Measurements from ENCODE around the gene SMARCA4. TPM values are rescaled to one million over a fixed set of nuclear protein-coding genes. Genes with fewer than 3 reads are reported as not detected.
A peak's percentile ranks its signal among the peaks of the same experiment; 100 is the strongest.
"Not testable (repeated sequence)": the region's sequence is repeated elsewhere in the genome, so short reads cannot be mapped to it uniquely, and the experiment has no call there.

SMARCA4 gene
- total RNA-seq, 1 donor from 2014 or later, result 238 TPM

DNA sequence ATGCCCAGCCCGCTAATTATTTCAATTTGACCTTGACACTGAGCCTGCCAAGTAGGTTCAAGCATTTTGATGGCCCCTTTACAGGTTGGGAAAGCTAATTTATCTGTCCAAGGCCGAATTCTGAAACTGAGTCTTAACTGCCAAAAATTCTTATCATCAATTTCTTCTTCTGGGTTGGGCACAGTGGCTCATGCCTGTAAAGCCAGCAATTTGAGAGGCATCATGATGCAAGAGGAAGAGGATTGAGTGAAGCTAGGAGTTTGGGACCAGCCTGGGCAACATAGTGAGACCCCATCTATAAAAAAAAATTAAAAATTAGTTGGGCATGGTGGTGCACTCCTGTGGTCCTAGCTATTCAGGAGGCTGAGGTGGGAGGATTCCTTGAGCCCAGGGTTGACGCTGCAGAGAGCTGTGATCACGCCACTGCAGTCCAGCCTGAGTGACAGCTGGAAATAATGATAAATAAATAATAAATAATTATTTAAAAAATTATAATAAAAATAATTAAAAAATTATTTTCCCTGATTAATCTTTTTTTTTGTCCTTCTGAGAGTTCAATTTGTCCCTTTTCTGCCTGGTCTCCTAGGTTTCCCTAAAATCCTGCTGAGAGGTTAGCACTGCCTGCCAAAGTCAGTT lies 127.2 kb downstream of the SMARCA4 start:
- peaks cover 20% of the 10 kb centered on the region for H3K4me1 Mint-ChIP-seq (ENCODE audit: unreplicated experiment)
- peak overlapping the region; percentile 100 for H3K27ac Mint-ChIP-seq (ENCODE audit: unreplicated experiment)
- TF ChIP-seq, protein P1, sequence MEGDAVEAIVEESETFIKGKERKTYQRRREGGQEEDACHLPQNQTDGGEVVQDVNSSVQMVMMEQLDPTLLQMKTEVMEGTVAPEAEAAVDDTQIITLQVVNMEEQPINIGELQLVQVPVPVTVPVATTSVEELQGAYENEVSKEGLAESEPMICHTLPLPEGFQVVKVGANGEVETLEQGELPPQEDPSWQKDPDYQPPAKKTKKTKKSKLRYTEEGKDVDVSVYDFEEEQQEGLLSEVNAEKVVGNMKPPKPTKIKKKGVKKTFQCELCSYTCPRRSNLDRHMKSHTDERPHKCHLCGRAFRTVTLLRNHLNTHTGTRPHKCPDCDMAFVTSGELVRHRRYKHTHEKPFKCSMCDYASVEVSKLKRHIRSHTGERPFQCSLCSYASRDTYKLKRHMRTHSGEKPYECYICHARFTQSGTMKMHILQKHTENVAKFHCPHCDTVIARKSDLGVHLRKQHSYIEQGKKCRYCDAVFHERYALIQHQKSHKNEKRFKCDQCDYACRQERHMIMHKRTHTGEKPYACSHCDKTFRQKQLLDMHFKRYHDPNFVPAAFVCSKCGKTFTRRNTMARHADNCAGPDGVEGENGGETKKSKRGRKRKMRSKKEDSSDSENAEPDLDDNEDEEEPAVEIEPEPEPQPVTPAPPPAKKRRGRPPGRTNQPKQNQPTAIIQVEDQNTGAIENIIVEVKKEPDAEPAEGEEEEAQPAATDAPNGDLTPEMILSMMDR (IDR thresholded peaks at IDR 0.05; ENCODE audit: unreplicated experiment), result no peak
- peaks cover 13% of the 10 kb centered on the region for H3K27me3 Mint-ChIP-seq (ENCODE audit: unreplicated experiment)
- peaks cover 22% of the 10 kb centered on the region for H3K36me3 Mint-ChIP-seq (ENCODE audit: low read depth, unreplicated experiment)
- no peak for DNase-seq (ENCODE audit: low spot score)
- no peaks in the 10 kb centered on the region for H3K9me3 Mint-ChIP-seq (ENCODE audit: unreplicated experiment)
- H3K4me3 Mint-ChIP-seq (ENCODE audit: unreplicated experiment), result peak overlapping the region; percentile 94

DNA sequence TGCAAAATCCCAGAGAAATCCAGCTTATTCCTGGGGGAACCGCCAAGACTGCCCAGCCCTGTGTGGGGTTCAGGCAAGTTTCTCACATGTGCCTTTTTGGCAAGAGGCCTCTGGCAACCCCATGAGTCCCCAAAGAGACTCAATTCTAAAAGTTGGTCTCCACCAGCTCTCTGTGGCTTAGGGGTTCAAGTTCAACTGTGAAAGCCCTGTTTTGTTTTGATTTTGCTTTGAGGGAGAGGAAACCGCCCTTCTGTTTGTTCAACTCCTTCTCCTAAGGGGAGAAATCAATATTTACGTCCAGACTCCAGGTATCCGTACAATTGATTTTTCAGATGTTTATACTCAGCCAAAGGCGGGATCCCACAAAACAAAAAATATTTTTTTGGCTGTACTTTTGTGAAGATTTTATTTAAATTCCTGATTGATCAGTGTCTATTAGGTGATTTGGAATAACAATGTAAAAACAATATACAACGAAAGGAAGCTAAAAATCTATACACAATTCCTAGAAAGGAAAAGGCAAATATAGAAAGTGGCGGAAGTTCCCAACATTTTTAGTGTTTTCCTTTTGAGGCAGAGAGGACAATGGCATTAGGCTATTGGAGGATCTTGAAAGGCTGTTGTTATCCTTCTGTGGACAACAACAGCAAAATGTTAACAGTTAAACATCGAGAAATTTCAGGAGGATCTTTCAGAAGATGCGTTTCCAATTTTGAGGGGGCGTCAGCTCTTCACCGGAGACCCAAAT lies 127.8 kb downstream of the SMARCA4 start:
- Mint-ChIP-seq H3K27ac (ENCODE audit: unreplicated experiment) (peak overlapping the region; percentile 100), H3K27me3 (ENCODE audit: unreplicated experiment) (peaks cover 14% of the 10 kb centered on the region), H3K36me3 (ENCODE audit: low read depth, unreplicated experiment) (peaks cover 22% of the 10 kb centered on the region), H3K9me3 (ENCODE audit: unreplicated experiment) (no peaks in the 10 kb centered on the region), H3K4me1 (ENCODE audit: unreplicated experiment) (peaks cover 25% of the 10 kb centered on the region), H3K4me3 (ENCODE audit: unreplicated experiment) (peak overlapping the region; percentile 94)
- TF ChIP-seq, protein P1 (IDR thresholded peaks at IDR 0.05; ENCODE audit: unreplicated experiment), result no peak
- DNase-seq (ENCODE audit: low spot score), result no peak

DNA sequence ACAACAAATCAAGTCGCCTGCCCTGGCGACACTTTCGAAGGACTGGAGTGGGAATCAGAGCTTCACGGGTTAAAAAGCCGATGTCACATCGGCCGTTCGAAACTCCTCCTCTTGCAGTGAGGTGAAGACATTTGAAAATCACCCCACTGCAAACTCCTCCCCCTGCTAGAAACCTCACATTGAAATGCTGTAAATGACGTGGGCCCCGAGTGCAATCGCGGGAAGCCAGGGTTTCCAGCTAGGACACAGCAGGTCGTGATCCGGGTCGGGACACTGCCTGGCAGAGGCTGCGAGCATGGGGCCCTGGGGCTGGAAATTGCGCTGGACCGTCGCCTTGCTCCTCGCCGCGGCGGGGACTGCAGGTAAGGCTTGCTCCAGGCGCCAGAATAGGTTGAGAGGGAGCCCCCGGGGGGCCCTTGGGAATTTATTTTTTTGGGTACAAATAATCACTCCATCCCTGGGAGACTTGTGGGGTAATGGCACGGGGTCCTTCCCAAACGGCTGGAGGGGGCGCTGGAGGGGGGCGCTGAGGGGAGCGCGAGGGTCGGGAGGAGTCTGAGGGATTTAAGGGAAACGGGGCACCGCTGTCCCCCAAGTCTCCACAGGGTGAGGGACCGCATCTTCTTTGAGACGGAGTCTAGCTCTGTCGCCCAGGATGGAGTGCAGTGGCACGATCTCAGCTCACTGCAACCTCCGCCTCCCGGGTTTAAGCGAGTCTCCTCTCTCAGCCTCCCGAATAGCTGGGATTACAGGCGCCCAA lies 128.6 kb downstream of the SMARCA4 start, which contains the start of gene LDLR:
Gene LDLR (plus strand): TSS at position 210 of the 760 bp plus-strand sequence. CDS start 86 bp downstream, at position 296.
- Mint-ChIP-seq H3K27ac (ENCODE audit: unreplicated experiment) (peak within 1 kb of the TSS; percentile 100), H3K4me1 (ENCODE audit: unreplicated experiment) (peaks cover 30% of the 10 kb centered on the region), H3K9me3 (ENCODE audit: unreplicated experiment) (no peaks in the 10 kb centered on the region), H3K27me3 (ENCODE audit: unreplicated experiment) (peaks cover 15% of the 10 kb centered on the region), H3K4me3 (ENCODE audit: unreplicated experiment) (peak within 1 kb of the TSS; percentile 95), H3K36me3 (ENCODE audit: low read depth, unreplicated experiment) (peaks cover 23% of the 10 kb centered on the region)
- TF ChIP-seq, protein P1 (IDR thresholded peaks at IDR 0.05; ENCODE audit: unreplicated experiment), result no peak
- peak; percentile 83 for DNase-seq (ENCODE audit: low spot score)

DNA sequence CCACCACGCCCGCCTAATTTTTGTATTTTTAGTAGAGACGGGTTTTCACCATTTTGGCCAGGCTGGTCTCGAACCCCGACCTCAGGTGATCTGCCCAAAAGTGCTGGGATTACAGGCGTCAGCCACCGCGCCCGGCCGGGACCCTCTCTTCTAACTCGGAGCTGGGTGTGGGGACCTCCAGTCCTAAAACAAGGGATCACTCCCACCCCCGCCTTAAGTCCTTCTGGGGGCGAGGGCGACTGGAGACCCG lies 129.1 kb downstream of the SMARCA4 start:
- Mint-ChIP-seq H3K27me3 (ENCODE audit: unreplicated experiment) (peaks cover 17% of the 10 kb centered on the region), H3K4me1 (ENCODE audit: unreplicated experiment) (peaks cover 35% of the 10 kb centered on the region), H3K36me3 (ENCODE audit: low read depth, unreplicated experiment) (peaks cover 28% of the 10 kb centered on the region), H3K27ac (ENCODE audit: unreplicated experiment) (peak overlapping the region; percentile 100), H3K4me3 (ENCODE audit: unreplicated experiment) (peak overlapping the region; percentile 94)
- DNase-seq (ENCODE audit: low spot score); H3K9me3 Mint-ChIP-seq (ENCODE audit: unreplicated experiment): not testable (repeated sequence)

DNA sequence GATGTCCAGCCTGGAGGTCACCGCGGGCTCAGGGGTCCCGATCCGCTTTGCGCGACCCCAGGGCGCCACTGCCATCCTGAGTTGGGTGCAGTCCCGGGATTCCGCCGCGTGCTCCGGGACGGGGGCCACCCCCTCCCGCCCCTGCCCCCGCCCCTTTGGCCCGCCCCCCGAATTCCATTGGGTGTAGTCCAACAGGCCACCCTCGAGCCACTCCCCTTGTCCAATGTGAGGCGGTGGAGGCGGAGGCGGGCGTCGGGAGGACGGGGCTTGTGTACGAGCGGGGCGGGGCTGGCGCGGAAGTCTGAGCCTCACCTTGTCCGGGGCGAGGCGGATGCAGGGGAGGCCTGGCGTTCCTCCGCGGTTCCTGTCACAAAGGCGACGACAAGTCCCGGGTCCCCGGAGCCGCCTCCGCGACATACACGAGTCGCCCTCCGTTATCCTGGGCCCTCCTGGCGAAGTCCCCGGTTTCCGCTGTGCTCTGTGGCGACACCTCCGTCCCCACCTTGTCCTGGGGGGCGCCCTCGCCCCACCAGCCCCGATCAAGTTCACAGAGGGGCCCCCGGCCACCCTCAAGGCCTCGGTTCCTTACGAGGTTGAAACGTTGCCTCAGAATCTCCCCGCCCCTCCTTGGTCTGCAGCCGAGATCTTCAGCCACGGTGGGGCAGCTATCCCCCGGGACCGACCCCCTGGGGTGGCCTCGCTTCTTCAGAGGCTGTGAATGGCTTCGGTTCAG lies 129.6 kb downstream of the SMARCA4 start:
- peaks cover 38% of the 10 kb centered on the region for H3K4me1 Mint-ChIP-seq (ENCODE audit: unreplicated experiment)
- H3K27me3 Mint-ChIP-seq (ENCODE audit: unreplicated experiment), result peaks cover 17% of the 10 kb centered on the region
- H3K9me3 Mint-ChIP-seq (ENCODE audit: unreplicated experiment), result no peaks in the 10 kb centered on the region
- H3K36me3 Mint-ChIP-seq (ENCODE audit: low read depth, unreplicated experiment), result peaks cover 30% of the 10 kb centered on the region
- TF ChIP-seq, protein P1 (IDR thresholded peaks at IDR 0.05; ENCODE audit: unreplicated experiment), result no peak
- DNase-seq (ENCODE audit: low spot score), result peak; percentile 93
- H3K27ac Mint-ChIP-seq (ENCODE audit: unreplicated experiment), result peak overlapping the region; percentile 99
- peak overlapping the region; percentile 95 for H3K4me3 Mint-ChIP-seq (ENCODE audit: unreplicated experiment)
